ENCODE measurements around the gene DYNLRB1.

GRCh38 chr20:34585019-34585418, 68.8 kb downstream of the DYNLRB1 start:
- no peak for TF ChIP-seq CTCF (conservative IDR thresholded peaks at IDR 0.05 in 1 of 2, IDR thresholded peaks at IDR 0.05 in 1 of 2; ENCODE audit: low read depth in 1 of 2, low read length in 2 of 2)
- no peak for TF ChIP-seq EZH2 (IDR thresholded peaks at IDR 0.05; ENCODE audit: low read length, missing control alignments)

Data from fibroblast of lung (primary cell).